ENCODE data around the gene FOSL2.
"Not testable (repeated sequence)": the region's sequence is repeated elsewhere in the genome, so short reads cannot be mapped to it uniquely, and the experiment has no call there.

Gene FOSL2

DNA sequence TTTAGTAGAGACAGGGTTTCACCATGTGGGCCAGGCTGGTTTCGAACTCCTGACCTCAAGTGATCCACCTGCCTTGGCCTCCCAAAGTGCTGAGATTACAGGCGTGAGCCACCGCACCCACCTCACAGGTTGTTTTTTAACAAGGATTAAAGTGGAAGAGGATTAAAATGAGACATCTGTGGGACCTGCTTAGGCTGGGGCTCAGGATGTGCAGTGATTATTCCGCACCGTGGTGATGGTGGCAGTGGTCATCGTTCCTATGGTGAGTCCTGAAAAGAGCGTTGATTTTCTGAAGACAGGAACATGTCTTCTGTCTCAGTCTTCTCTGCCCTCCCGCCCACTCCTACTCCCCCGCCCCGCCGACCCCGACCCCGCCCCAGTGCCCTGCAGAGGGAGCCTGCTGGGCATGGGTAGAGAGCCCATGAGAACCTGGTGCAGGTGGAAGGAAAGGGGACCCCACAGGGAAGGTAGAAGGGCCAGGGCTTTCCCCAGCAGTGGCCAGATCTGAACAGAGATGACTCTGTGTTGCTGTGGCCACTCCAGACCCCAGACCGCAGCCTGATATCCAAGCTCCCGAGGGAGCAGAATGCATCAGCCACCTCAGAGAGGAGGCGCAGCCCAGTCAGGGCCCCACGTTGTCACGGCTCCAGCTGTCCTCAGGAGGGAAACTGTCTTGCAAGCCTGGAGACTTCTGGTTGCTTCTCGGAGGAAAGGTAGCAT, 34.5 kb upstream of the FOSL2 start:
- no peak for DNase-seq (ENCODE audit: low spot score)

DNA sequence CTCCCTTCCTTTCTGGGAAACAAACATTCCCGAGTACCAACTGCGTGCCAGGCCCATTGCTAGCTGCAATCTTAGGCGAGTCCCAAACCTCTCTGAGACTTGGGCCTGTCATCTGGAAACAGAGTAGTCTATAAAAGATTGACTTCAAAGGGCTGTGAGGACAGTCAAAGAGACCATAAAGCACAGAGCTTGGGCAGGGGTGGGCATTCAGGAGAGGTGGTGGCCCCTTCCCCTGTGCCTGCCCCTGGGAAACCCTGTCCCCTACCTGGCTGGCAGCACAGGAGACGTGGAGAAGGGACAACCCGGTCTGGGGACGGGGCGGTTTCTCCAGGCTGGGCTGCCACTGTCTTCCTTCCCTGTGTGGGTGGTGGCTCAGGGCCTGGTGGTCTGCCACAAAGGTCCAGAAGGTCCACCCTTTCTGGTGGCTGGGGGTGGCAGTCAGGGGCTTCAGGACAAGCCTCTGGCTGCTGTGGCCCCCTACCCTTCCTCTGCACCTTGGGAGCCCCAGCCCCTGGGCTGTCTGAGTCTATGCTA, 33.9 kb upstream of the FOSL2 start:
- no peak for DNase-seq (ENCODE audit: low spot score)

- no peak for DNase-seq (ENCODE audit: low spot score)
These were observed 33.2 kb upstream of the FOSL2 start for GRCh38 chr2:28359222-28360057.

- no peak for DNase-seq (ENCODE audit: low spot score)
These were observed 32.5 kb upstream of the FOSL2 start for GRCh38 chr2:28360058-28360717.

DNA sequence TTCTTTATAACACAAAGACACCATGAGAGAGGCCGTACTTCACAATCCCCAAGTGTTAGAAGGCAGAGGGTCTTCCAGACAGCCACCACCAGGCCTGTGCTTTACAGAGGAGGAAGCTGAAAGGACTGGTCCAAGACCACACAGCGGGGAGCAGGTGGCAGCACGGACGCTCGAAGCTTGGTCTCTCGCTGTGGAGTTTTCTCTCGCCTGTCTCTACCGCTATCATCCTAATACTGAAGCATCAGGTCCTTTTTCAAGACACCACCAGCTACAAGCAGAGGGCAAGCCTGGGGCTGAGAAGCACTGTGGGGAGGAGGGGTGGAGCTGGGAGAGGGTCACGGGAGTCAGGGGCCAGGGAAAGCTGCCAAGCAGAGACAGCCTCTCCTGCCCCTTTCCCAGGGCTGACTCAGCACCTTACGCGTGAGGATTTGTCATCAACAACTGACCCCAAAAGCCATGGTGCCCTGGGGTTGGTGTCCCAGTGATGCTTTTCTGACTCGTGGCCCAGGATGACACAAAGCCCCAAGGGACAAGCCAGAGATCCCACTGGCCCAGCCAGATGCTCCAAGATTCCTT, 31.9 kb upstream of the FOSL2 start:
- no peak for DNase-seq (ENCODE audit: low spot score)

- DNase-seq (ENCODE audit: low spot score), result no peak
These were observed 30.5 kb upstream of the FOSL2 start for GRCh38 chr2:28361991-28362710.

DNA sequence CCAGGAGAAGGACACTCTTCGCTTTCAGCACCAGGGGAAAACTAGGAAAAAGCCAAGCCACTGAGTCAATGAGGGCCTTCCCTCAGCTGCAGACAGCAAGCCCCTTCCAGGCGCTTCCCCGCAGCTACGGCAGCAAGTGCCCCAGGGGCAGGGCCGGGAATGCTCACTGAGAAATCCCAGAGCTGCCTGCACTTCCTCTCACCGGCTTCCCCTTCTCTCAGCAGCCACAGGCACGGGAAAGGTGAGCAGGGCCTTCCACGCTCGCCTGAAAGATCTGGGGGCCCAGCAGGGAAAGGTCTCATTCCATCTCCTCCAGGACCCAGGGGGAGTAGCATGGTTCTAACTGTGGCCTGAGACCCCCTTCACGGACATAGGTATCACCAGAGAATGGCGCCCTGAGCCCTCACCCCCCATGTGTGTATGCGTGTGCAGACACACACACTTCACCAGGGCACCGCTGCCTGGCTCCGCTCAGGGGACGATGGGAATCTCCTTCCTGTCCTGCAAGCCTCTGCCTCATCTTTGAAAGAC, 29.6 kb upstream of the FOSL2 start:
- DNase-seq (ENCODE audit: low spot score), result no peak

DNA sequence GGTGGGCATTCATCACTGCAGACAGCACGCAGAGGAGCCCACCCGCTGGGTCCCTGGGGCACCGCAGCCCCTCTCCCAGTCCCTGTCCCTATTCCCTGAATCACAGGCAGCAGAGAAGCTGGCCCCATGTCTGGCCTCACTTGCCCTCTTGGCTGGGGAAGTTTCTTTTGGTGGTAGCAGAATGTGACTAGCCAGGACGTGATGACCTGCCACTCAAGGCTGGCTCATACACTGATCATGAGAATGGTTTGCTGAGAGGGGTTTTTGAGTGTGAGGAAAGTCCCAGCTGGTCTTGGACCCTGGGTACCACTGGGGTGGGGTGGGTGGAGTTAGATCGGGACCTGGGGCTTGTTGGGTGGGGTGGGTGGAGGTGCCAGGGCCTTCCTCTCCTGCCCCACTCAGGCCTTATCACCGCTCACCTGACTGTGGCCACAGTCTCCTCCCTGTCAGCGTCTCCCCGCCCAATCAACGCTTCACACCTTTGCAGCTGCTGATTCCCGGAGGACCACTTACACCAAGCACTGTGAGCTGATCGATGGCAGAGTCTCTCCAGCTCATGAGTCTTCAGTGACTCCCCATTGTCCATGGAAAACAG, 28.9 kb upstream of the FOSL2 start:
- no peak for DNase-seq (ENCODE audit: low spot score)

- DNase-seq (ENCODE audit: low spot score), result no peak
These were observed 28.0 kb upstream of the FOSL2 start for GRCh38 chr2:28364610-28365009.

- no peak for DNase-seq (ENCODE audit: low spot score)
These were observed 27.5 kb upstream of the FOSL2 start for GRCh38 chr2:28365158-28365557.

DNA sequence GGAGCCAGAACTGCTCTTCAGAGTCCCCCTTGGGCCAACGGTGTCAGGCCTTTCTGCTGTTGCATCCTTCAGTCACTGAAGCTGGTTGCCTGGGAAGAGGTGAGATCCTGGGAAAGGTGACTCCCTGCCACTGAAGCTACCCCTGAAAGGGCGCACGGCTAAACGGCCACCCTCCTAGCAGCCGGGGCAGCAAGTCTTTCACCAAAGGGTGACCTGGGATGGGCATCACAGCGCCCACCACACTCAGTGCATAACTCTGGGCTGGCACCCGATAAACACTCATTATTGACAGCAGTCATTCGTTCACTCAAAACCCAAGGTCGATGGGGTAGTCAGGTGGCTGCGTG, 26.5 kb upstream of the FOSL2 start:
- no peak for DNase-seq (ENCODE audit: low spot score)

DNA sequence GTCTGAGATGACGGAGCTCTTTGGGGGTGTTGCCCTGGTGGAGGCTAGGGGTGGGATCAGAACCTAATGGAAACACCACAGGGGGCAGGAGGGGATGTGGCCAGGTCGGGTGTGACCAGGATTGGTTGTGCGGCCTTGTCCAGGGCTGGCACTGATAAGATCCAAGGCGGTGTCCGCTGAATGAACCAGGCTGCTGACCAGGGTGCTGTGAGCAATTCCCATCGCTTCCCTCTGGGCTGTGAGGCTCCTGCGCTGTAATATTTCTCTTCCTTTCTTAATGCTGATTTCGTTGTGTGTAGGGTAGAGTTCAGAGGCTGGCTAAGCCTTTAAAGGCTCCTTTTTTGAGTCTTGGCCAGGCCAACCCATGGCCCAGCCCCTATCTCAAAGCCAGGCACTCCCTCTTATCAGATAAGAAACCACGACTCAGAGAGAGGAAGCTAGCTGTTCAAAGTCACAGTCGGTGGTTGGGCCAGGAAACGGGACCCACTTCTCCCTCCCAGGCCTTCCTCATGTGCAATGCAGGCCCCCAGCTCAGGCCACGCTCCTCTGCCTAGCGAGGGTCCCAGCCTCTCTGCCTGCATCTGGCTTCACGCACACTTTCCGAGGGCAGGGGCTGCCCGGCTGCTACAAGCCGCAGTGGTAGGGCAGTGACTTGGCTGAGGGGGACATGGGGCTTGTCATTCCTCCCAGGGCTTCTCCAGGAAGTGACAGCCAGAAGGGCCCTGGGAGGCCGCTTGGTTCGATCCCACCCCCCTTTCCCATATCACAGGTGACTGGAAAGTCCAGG, 26.0 kb upstream of the FOSL2 start:
- no peak for DNase-seq (ENCODE audit: low spot score)

- no peak for DNase-seq (ENCODE audit: low spot score)
These were observed 24.8 kb upstream of the FOSL2 start for GRCh38 chr2:28367667-28368356.

DNA sequence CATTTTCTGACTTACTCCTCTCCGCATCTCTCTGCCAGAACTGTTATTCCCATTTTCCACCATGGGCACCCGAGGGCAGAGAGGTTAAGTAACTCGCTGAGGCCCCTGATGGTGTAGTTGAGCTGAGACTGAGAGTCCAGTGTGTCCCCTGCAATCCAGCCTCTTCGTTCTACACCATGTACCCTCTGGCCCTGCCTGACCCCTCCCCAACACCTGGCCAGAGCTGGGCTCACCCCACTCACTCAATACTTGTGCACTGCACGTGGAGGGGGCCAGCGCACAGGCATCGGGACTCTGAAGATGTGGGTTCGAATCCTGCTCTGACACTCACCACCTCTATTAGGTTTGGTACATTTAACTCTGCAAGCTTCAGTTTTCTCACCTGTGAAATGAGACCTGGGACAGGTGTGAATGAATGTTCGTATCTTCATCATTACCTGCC, 24.3 kb upstream of the FOSL2 start:
- DNase-seq (ENCODE audit: low spot score), result no peak

GRCh38 chr2:28369358-28369757, 23.3 kb upstream of the FOSL2 start:
- DNase-seq (ENCODE audit: low spot score), result no peak

GRCh38 chr2:28370354-28370753, 22.3 kb upstream of the FOSL2 start:
- DNase-seq (ENCODE audit: low spot score), result no peak

DNA sequence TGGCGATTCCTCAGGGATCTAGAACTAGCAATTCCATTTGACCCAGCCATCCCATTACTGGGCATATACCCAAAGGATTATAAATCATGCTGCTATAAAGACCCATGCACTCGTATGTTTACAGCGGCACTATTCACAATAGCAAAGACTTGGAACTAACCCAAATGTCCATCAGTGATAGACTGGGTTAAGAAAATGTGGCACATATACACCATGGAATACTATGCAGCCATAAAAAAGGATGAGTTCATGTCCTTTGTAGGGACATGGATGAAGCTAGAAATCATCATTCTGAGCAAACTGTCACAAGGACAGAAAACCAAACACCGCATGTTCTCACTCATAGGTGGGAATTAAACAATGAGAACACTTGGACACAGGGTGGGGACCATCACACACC, 20.9 kb upstream of the FOSL2 start:
- not testable (repeated sequence) for DNase-seq (ENCODE audit: low spot score)

DNA sequence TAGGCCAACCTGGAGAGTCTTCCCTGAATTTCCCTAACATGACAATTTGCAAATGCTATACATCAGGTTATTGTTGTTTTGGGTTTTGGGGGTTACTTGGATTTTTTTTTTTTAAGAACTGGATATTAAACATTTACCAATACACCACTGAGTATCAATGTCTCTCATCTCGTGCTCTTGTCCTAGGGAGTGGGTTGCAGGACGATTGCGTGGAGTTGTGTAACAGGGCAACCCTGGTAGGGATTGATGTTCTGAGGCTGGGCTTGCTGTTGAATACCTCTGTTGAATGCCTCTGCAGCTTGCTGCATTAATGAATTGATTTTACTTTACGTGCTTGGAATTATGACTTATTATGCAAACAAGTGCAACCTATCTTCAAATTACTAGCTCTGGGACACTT, 18.8 kb upstream of the FOSL2 start:
- DNase-seq (ENCODE audit: low spot score), result no peak

DNA sequence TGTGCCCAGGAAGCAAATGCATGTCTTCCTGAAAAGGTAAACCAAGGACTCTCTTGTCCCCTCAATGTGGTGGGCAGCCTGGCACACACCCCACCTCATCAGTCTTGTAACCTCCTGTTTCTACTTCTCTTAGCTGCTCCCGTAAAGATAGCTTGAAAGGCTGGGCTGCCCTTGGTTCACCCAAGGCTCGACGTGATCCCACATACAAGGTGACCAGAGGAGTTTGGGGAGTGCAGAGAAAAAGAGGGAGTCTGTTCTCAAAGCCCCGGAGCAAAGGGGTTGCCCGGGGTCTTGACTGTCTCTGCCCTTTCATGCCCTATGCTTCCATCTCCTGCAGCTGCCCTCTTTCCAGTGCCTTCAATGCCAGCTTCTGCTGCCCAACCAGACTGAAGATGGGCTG, 18.3 kb upstream of the FOSL2 start:
- no peak for DNase-seq (ENCODE audit: low spot score)

DNA sequence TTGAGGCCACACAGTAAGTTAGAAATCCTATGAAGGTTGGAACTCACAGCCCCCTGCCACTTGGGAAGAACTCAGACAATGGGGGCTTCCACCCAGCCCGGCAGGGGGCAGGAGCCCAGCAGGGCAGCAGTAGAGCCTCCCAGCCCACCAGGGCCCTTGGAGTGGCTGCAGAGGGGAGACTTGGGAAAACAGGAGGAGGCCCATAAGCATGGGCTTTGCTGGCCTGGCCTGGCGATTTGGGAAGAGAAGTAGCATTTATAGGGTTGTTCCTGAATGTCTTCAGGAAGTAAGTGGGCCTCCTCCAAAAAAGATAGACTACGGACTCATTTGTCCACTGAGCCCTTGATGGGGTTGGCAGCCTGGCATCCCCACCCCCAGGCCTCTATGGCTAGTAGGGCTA, 17.4 kb upstream of the FOSL2 start:
- no peak for DNase-seq (ENCODE audit: low spot score)
